ENCODE measurements around the gene ZNF616.

ZNF616 gene

GRCh38 chr19:52141203-52141602 lies 1.5 kb upstream of the ZNF616 start:
- H2BK15ac ChIP-seq (ENCODE audit: low read length) = no peak overlapping the region
- H4K8ac ChIP-seq (ENCODE audit: low read depth, low read length) = no peak overlapping the region
- H3K36me3 ChIP-seq (replicated peaks in 1 of 2; ENCODE audit: control insufficient read depth in 2 of 2, insufficient read depth in 2 of 2, low read length in 2 of 2) = peaks cover 2 to 14% of the 10 kb centered on the region in 2 donors
- peaks cover 6 to 24% of the 10 kb centered on the region in 2 donors for H3K9me3 ChIP-seq (replicated peaks in 1 of 2; ENCODE audit: control insufficient read depth in 2 of 2, insufficient read depth in 1 of 2, low read depth in 1 of 2, low read length in 2 of 2)
- no peak overlapping the region for H2AFZ ChIP-seq (ENCODE audit: low read length)
- DNase-seq (ENCODE audit: low spot score) = no peak
- no peak overlapping the region for H3K18ac ChIP-seq (ENCODE audit: low read length)
- no peaks in the 10 kb centered on the region for H3K79me1 ChIP-seq (ENCODE audit: low read depth, low read length)
- H3K9ac ChIP-seq (ENCODE audit: low read depth, low read length, poor library complexity) = no peak overlapping the region
- peaks cover 0 to 4% of the 10 kb centered on the region in 2 donors for H3K4me1 ChIP-seq (ENCODE audit: control insufficient read depth in 2 of 2, insufficient read depth in 1 of 2, low read depth in 1 of 2, low read length in 2 of 2)
- H2BK120ac ChIP-seq (ENCODE audit: low read depth, low read length) = no peak overlapping the region
- H3K4me3 ChIP-seq (ENCODE audit: low read length in 2 of 2) = no peak overlapping the region
- H2AK5ac ChIP-seq (ENCODE audit: low read depth, low read length) = no peak overlapping the region
- WGBS, 2 donors (ENCODE audit: extremely low coverage in 2 of 2, insufficient read length in 2 of 2, insufficient replicate concordance in 1 of 2) = no CpG with 5 or more reads among the region's 2 CpGs
- H2BK12ac ChIP-seq (ENCODE audit: low read length) = no peak overlapping the region
- no peak overlapping the region for H3K14ac ChIP-seq (ENCODE audit: low read length)
- H3K4ac ChIP-seq (ENCODE audit: low read length) = no peak overlapping the region
- no peak overlapping the region for H2BK5ac ChIP-seq (ENCODE audit: low read length)
- H3K23ac ChIP-seq (ENCODE audit: low read depth, low read length, poor library complexity) = no peak overlapping the region
- no peak overlapping the region for H4K91ac ChIP-seq (ENCODE audit: low read depth, low read length, poor library complexity)
- no peak overlapping the region for H3K4me2 ChIP-seq (ENCODE audit: insufficient read depth, low read length, poor library complexity, severe bottlenecking)
- no peak overlapping the region for H3K27ac ChIP-seq (replicated peaks; ENCODE audit: low read length)
- H3K27me3 ChIP-seq (ENCODE audit: control insufficient read depth in 3 of 3, insufficient read depth in 3 of 3, low read depth in 1 of 3, low read length in 3 of 3) = no peaks in the 10 kb centered on the region

- Histone ChIP-seq H2AK5ac (ENCODE audit: low read depth, low read length) (no peak overlapping the region), H3K23ac (ENCODE audit: low read depth, low read length, poor library complexity) (no peak overlapping the region), H3K36me3 (replicated peaks in 1 of 2; ENCODE audit: control insufficient read depth in 2 of 2, insufficient read depth in 2 of 2, low read length in 2 of 2) (peaks cover 4 to 22% of the 10 kb centered on the region in 2 donors), H3K4me1 (ENCODE audit: control insufficient read depth in 2 of 2, insufficient read depth in 1 of 2, low read depth in 1 of 2, low read length in 2 of 2) (peaks cover 0 to 4% of the 10 kb centered on the region in 2 donors), H3K9ac (ENCODE audit: low read depth, low read length, poor library complexity) (no peak overlapping the region), H3K79me1 (ENCODE audit: low read depth, low read length) (no peaks in the 10 kb centered on the region), H3K27ac (replicated peaks; ENCODE audit: low read length) (no peak overlapping the region), H3K18ac (ENCODE audit: low read length) (no peak overlapping the region), H2BK12ac (ENCODE audit: low read length) (no peak overlapping the region), H3K4me3 (ENCODE audit: low read length in 2 of 2) (peak overlapping the region in 1 of 2 donors; percentile 77), H3K4ac (ENCODE audit: low read length) (no peak overlapping the region), H3K9me3 (replicated peaks in 1 of 2; ENCODE audit: control insufficient read depth in 2 of 2, insufficient read depth in 1 of 2, low read depth in 1 of 2, low read length in 2 of 2) (peaks cover 11 to 33% of the 10 kb centered on the region in 2 donors), H2BK15ac (ENCODE audit: low read length) (no peak overlapping the region), H3K4me2 (ENCODE audit: insufficient read depth, low read length, poor library complexity, severe bottlenecking) (no peak overlapping the region), H2BK120ac (ENCODE audit: low read depth, low read length) (no peak overlapping the region), H4K8ac (ENCODE audit: low read depth, low read length) (no peak overlapping the region), H2AFZ (ENCODE audit: low read length) (peak overlapping the region; percentile 83), H3K27me3 (ENCODE audit: control insufficient read depth in 3 of 3, insufficient read depth in 3 of 3, low read depth in 1 of 3, low read length in 3 of 3) (no peaks in the 10 kb centered on the region), H2BK5ac (ENCODE audit: low read length) (no peak overlapping the region), H3K14ac (ENCODE audit: low read length) (no peak overlapping the region), H4K91ac (ENCODE audit: low read depth, low read length, poor library complexity) (no peak overlapping the region)
- no peak for DNase-seq (ENCODE audit: low spot score)
- no CpG with 5 or more reads among the region's 22 CpGs for WGBS, 2 donors (ENCODE audit: extremely low coverage in 2 of 2, insufficient read length in 2 of 2, insufficient replicate concordance in 1 of 2)
These were observed 433 bp upstream of the ZNF616 start for GRCh38 chr19:52140032-52140710.

- Histone ChIP-seq H3K4me3 (ENCODE audit: low read length in 2 of 2) (peak overlapping the region; percentile 77 to 94), H2BK120ac (ENCODE audit: low read depth, low read length) (no peak overlapping the region), H4K8ac (ENCODE audit: low read depth, low read length) (no peak overlapping the region), H2AFZ (ENCODE audit: low read length) (peak overlapping the region; percentile 78), H2BK15ac (ENCODE audit: low read length) (no peak overlapping the region), H3K4me1 (ENCODE audit: control insufficient read depth in 2 of 2, insufficient read depth in 1 of 2, low read depth in 1 of 2, low read length in 2 of 2) (peaks cover 0 to 4% of the 10 kb centered on the region in 2 donors), H3K79me1 (ENCODE audit: low read depth, low read length) (no peaks in the 10 kb centered on the region), H3K27ac (replicated peaks; ENCODE audit: low read length) (peak overlapping the region; percentile 48), H2BK5ac (ENCODE audit: low read length) (no peak overlapping the region), H3K36me3 (replicated peaks in 1 of 2; ENCODE audit: control insufficient read depth in 2 of 2, insufficient read depth in 2 of 2, low read length in 2 of 2) (peaks cover 7 to 34% of the 10 kb centered on the region in 2 donors), H2BK12ac (ENCODE audit: low read length) (no peak overlapping the region), H3K27me3 (ENCODE audit: control insufficient read depth in 3 of 3, insufficient read depth in 3 of 3, low read depth in 1 of 3, low read length in 3 of 3) (no peaks in the 10 kb centered on the region), H3K4me2 (ENCODE audit: insufficient read depth, low read length, poor library complexity, severe bottlenecking) (peak overlapping the region; percentile 73), H3K23ac (ENCODE audit: low read depth, low read length, poor library complexity) (no peak overlapping the region), H3K9me3 (replicated peaks in 1 of 2; ENCODE audit: control insufficient read depth in 2 of 2, insufficient read depth in 1 of 2, low read depth in 1 of 2, low read length in 2 of 2) (peaks cover 19 to 45% of the 10 kb centered on the region in 2 donors), H3K9ac (ENCODE audit: low read depth, low read length, poor library complexity) (no peak overlapping the region), H3K18ac (ENCODE audit: low read length) (no peak overlapping the region), H4K91ac (ENCODE audit: low read depth, low read length, poor library complexity) (no peak overlapping the region), H2AK5ac (ENCODE audit: low read depth, low read length) (no peak overlapping the region), H3K4ac (ENCODE audit: low read length) (no peak overlapping the region), H3K14ac (ENCODE audit: low read length) (no peak overlapping the region)
- WGBS, 2 donors (ENCODE audit: extremely low coverage in 2 of 2, insufficient read length in 2 of 2, insufficient replicate concordance in 1 of 2) = no CpG with 5 or more reads among the region's 7 CpGs
- DNase-seq (ENCODE audit: low spot score) = no peak
These were observed 821 bp downstream of the ZNF616 start for GRCh38 chr19:52138983-52139251.

- no peak overlapping the region for H3K23ac ChIP-seq (ENCODE audit: low read depth, low read length, poor library complexity)
- WGBS, 2 donors (ENCODE audit: extremely low coverage in 2 of 2, insufficient read length in 2 of 2, insufficient replicate concordance in 1 of 2) = no CpG with 5 or more reads among the region's 14 CpGs
- no peak overlapping the region for H4K91ac ChIP-seq (ENCODE audit: low read depth, low read length, poor library complexity)
- no peaks in the 10 kb centered on the region for H3K27me3 ChIP-seq (ENCODE audit: control insufficient read depth in 3 of 3, insufficient read depth in 3 of 3, low read depth in 1 of 3, low read length in 3 of 3)
- no peaks in the 10 kb centered on the region for H3K79me1 ChIP-seq (ENCODE audit: low read depth, low read length)
- H3K9me3 ChIP-seq (replicated peaks in 1 of 2; ENCODE audit: control insufficient read depth in 2 of 2, insufficient read depth in 1 of 2, low read depth in 1 of 2, low read length in 2 of 2) = peaks cover 19 to 48% of the 10 kb centered on the region in 2 donors
- H3K14ac ChIP-seq (ENCODE audit: low read length) = no peak overlapping the region
- H2AFZ ChIP-seq (ENCODE audit: low read length) = peak overlapping the region; percentile 78
- peak overlapping the region; percentile 73 for H3K4me2 ChIP-seq (ENCODE audit: insufficient read depth, low read length, poor library complexity, severe bottlenecking)
- H2BK120ac ChIP-seq (ENCODE audit: low read depth, low read length) = no peak overlapping the region
- H3K4me3 ChIP-seq (ENCODE audit: low read length in 2 of 2) = peak overlapping the region; percentile 77 to 94
- H3K4ac ChIP-seq (ENCODE audit: low read length) = no peak overlapping the region
- peak overlapping the region; percentile 84 for H3K18ac ChIP-seq (ENCODE audit: low read length)
- peaks cover 0 to 4% of the 10 kb centered on the region in 2 donors for H3K4me1 ChIP-seq (ENCODE audit: control insufficient read depth in 2 of 2, insufficient read depth in 1 of 2, low read depth in 1 of 2, low read length in 2 of 2)
- H2BK15ac ChIP-seq (ENCODE audit: low read length) = no peak overlapping the region
- peak overlapping the region; percentile 48 for H3K27ac ChIP-seq (replicated peaks; ENCODE audit: low read length)
- DNase-seq (ENCODE audit: low spot score) = no peak
- peaks cover 9 to 39% of the 10 kb centered on the region in 2 donors for H3K36me3 ChIP-seq (replicated peaks in 1 of 2; ENCODE audit: control insufficient read depth in 2 of 2, insufficient read depth in 2 of 2, low read length in 2 of 2)
- H4K8ac ChIP-seq (ENCODE audit: low read depth, low read length) = no peak overlapping the region
- H2AK5ac ChIP-seq (ENCODE audit: low read depth, low read length) = no peak overlapping the region
- no peak overlapping the region for H2BK12ac ChIP-seq (ENCODE audit: low read length)
- no peak overlapping the region for H3K9ac ChIP-seq (ENCODE audit: low read depth, low read length, poor library complexity)
- H2BK5ac ChIP-seq (ENCODE audit: low read length) = no peak overlapping the region
These were observed 1.3 kb downstream of the ZNF616 start for GRCh38 chr19:52138278-52138982.
